Ureter (tissue), 1 donor: Measurements from ENCODE around the gene TREM1. TPM values are rescaled to one million over a fixed set of nuclear protein-coding genes. Genes with fewer than 3 reads are reported as not detected.
"Not testable (repeated sequence)": the region's sequence is repeated elsewhere in the genome, so short reads cannot be mapped to it uniquely, and the experiment has no call there.

Experiments used
- DNase-seq: peaks from one replicate; pipeline ENCODE4 v3.0.0-alpha.2; 2020; ENCODE audit warnings: low spot score
- total RNA-seq: library from RNA; stranded (reverse); gene quantifications from one replicate; pipeline ENCODE4 v1.2.4, GENCODE V29; 2023
- donor health status: DM: yes; HTN: yes; CAD: no.

Gene TREM1
- total RNA-seq, 1 donor from 2014 or later = 2.2 TPM

GRCh38 chr6:41258196-41258493 is 28.3 kb downstream of the TREM1 start:
- DNase-seq = no peak

- DNase-seq = no peak
Measured at GRCh38 chr6:41257369-41258195, 28.9 kb downstream of the TREM1 start.

GRCh38 chr6:41256383-41256782 is 30.1 kb downstream of the TREM1 start:
- no peak for DNase-seq

GRCh38 chr6:41255638-41256246 is 30.7 kb downstream of the TREM1 start:
- DNase-seq = no peak

GRCh38 chr6:41255110-41255509 is 31.4 kb downstream of the TREM1 start:
- no peak for DNase-seq

- DNase-seq = no peak
Measured at GRCh38 chr6:41252401-41253169, 33.9 kb downstream of the TREM1 start.

- no peak for DNase-seq
Measured at GRCh38 chr6:41247882-41248705, 38.4 kb downstream of the TREM1 start.

GRCh38 chr6:41247288-41247865 is 39.1 kb downstream of the TREM1 start:
- no peak for DNase-seq

- not testable (repeated sequence) for DNase-seq
Measured at GRCh38 chr6:41246529-41246928, 40.0 kb downstream of the TREM1 start.

- DNase-seq = peak; percentile 12
Measured at GRCh38 chr6:41239467-41240159, 46.9 kb downstream of the TREM1 start.

GRCh38 chr6:41237128-41237527 is 49.4 kb downstream of the TREM1 start:
- no peak for DNase-seq

- DNase-seq = no peak
Measured at GRCh38 chr6:41236276-41236675, 50.2 kb downstream of the TREM1 start.

- DNase-seq = no peak
Measured at GRCh38 chr6:41232667-41233066, 53.8 kb downstream of the TREM1 start.

- no peak for DNase-seq
Measured at GRCh38 chr6:41231246-41231645, 55.2 kb downstream of the TREM1 start.

GRCh38 chr6:41229721-41230120 is 56.8 kb downstream of the TREM1 start:
- no peak for DNase-seq

GRCh38 chr6:41228616-41229015 is 57.9 kb downstream of the TREM1 start:
- no peak for DNase-seq

- no peak for DNase-seq
Measured at GRCh38 chr6:41228096-41228495, 58.4 kb downstream of the TREM1 start, which contains the start of gene TREML4. Gene TREML4, plus strand, starts transcription at chr6:41228349. Its CDS starts 79 bp downstream, at chr6:41228428.

- DNase-seq = no peak
Measured at GRCh38 chr6:41226752-41227151, 59.7 kb downstream of the TREM1 start.

- no peak for DNase-seq
Measured at GRCh38 chr6:41224800-41225199, 61.7 kb downstream of the TREM1 start.
